Measurements from ENCODE around the gene ZNF446.

The ZNF446 gene

DNA sequence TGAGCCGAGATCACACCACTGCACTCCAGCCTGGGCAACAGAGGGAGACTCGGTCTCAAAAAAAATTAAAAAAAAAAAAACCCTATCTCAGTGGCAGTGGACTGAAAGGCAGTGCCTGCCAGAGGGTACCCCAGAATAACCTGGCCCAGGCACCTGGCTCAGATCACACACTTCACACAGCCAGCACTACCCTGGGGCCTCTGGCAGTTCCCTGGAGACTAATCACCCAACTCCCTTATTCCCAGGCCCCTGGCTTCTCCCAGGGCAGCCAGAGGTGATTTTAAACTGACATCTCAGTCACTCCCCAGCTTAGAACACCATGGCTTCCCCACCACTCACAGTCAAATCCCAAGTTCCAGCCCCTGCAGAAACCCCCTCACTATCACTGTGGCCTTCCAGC, 39.1 kb downstream of the ZNF446 start:
- Histone ChIP-seq H3K79me2 (ENCODE audit: control insufficient read depth, low read length) (peaks cover 54% of the 10 kb centered on the region), H3K27ac (ENCODE audit: low read depth, low read length) (peak overlapping the region; percentile 3; the same call in 1 of the 2 replicates)

DNA sequence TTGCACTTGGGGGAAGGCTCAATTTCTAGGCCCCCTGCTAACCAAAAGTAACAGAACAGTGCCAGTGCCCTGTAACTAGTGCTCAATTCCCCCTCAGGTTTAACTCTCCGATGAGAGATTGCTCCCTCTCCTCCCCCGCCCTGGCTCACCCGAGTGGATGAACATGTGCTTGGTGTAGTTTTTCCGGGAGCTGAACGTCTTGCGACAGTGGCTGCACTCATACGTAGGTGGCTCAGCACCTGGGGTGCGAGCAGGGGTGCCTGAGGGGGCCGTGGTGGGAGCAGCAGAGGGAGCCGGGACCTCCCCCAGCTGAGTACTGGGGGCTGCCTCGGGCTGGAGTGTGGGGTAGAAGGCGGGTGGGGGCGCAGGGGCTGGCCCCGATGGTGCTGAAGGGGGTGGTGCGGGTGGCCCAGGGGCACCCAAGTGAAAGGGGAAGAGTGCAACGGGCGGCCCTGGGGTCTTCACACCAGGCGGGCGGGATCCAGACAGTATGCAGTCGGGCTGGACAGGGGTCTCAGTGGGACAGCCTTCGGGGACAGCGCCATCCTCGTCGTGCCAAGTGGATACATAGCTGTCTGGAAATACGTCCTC, 40.2 kb downstream of the ZNF446 start:
- H3K27ac ChIP-seq (ENCODE audit: low read depth, low read length), result no peak overlapping the region
- H3K79me2 ChIP-seq (ENCODE audit: control insufficient read depth, low read length), result peaks cover 58% of the 10 kb centered on the region
- H3K9me3 ChIP-seq (ENCODE audit: control insufficient read depth, insufficient read depth, low read length), result no peaks in the 10 kb centered on the region
- H3K4me3 ChIP-seq (ENCODE audit: low read length), result no peak overlapping the region
- no peaks in the 10 kb centered on the region for H3K9me2 ChIP-seq (replicated peaks; ENCODE audit: control insufficient read depth, low read length)
- H3K4me2 ChIP-seq (ENCODE audit: low read length), result peak overlapping the region; percentile 91
- peaks cover 41% of the 10 kb centered on the region for H3K4me1 ChIP-seq (ENCODE audit: control insufficient read depth, low read length)
- H3F3A ChIP-seq (ENCODE audit: control insufficient read depth, insufficient read depth), result peaks cover 11% of the 10 kb centered on the region
- TF ChIP-seq, protein P1, sequence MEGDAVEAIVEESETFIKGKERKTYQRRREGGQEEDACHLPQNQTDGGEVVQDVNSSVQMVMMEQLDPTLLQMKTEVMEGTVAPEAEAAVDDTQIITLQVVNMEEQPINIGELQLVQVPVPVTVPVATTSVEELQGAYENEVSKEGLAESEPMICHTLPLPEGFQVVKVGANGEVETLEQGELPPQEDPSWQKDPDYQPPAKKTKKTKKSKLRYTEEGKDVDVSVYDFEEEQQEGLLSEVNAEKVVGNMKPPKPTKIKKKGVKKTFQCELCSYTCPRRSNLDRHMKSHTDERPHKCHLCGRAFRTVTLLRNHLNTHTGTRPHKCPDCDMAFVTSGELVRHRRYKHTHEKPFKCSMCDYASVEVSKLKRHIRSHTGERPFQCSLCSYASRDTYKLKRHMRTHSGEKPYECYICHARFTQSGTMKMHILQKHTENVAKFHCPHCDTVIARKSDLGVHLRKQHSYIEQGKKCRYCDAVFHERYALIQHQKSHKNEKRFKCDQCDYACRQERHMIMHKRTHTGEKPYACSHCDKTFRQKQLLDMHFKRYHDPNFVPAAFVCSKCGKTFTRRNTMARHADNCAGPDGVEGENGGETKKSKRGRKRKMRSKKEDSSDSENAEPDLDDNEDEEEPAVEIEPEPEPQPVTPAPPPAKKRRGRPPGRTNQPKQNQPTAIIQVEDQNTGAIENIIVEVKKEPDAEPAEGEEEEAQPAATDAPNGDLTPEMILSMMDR (IDR thresholded peaks at IDR 0.05; ENCODE audit: low read depth, low read length, poor library complexity, severe bottlenecking), result no peak
- no peak for TF ChIP-seq EZH2phosphoT487 (IDR thresholded peaks at IDR 0.05; ENCODE audit: borderline replicate concordance, low read length)
- no peaks in the 10 kb centered on the region for H4K20me1 ChIP-seq (ENCODE audit: control insufficient read depth, insufficient read depth, low read depth, low read length)
- H3K36me3 ChIP-seq (ENCODE audit: control insufficient read depth, low read length), result peaks cover 28% of the 10 kb centered on the region
- no peaks in the 10 kb centered on the region for H3K27me3 ChIP-seq (ENCODE audit: control insufficient read depth, low read length)

More for the DNA sequence above, 39.1 kb downstream of the ZNF446 start:
- peaks cover 28% of the 10 kb centered on the region for H3K36me3 ChIP-seq (ENCODE audit: control insufficient read depth, low read length)
- H3K9me3 ChIP-seq (ENCODE audit: control insufficient read depth, insufficient read depth, low read length), result no peaks in the 10 kb centered on the region
- H4K20me1 ChIP-seq (ENCODE audit: control insufficient read depth, insufficient read depth, low read depth, low read length), result no peaks in the 10 kb centered on the region
- H3K4me2 ChIP-seq (ENCODE audit: low read length), result peak overlapping the region; percentile 91
- no peaks in the 10 kb centered on the region for H3K27me3 ChIP-seq (ENCODE audit: control insufficient read depth, low read length)
- H3K9me2 ChIP-seq (replicated peaks; ENCODE audit: control insufficient read depth, low read length), result no peaks in the 10 kb centered on the region
- peaks cover 8% of the 10 kb centered on the region for H3F3A ChIP-seq (ENCODE audit: control insufficient read depth, insufficient read depth)
- peak overlapping the region; percentile 87 for H3K4me3 ChIP-seq (ENCODE audit: low read length)
- peaks cover 37% of the 10 kb centered on the region for H3K4me1 ChIP-seq (ENCODE audit: control insufficient read depth, low read length)
- TF ChIP-seq, protein P1 (IDR thresholded peaks at IDR 0.05; ENCODE audit: low read depth, low read length, poor library complexity, severe bottlenecking), result no peak
- TF ChIP-seq EZH2phosphoT487 (IDR thresholded peaks at IDR 0.05; ENCODE audit: borderline replicate concordance, low read length), result no peak

DNA sequence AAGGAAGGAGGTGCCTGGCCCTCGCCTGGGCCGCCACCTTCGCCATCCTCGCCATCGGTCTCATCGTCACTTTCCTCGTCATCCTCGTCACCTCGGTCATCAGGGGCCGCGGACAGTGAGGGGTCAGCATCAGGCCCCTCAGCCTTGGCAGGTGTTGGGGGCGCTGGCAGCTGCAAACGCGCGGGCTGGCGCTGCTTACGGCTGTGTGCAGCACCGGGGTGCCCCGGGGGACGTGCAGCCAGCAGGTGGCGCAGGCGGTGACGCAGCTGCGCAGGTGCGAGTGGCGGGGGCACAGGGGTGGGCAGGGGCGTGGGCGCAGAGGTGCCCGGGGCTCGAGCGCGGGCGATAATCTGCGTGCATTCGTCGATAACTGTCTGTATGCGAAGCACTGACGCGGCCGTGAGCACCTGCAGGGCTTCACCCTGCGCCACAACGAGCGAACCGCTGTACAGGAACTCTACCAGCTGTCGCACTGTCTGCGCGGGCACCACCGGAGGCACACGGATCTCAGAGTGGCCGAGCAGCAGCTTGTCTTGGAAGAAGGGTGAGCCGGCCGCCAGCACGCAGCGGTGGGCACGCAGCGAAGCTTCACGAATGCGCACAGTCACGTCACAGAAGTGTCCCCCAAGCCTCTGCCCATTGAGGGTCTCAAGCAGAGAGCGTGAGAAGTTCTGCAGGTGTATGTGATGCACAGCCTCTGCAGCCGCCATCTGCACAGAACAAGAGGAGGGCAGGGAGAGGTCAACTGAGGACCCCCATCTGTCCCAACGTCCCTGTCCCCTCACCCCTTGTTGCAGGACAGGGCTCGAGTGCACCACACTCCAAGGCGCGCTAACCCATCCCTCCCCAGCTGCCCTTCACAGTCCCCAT, 41.0 kb downstream of the ZNF446 start:
- Histone ChIP-seq H3K36me3 (ENCODE audit: control insufficient read depth, low read length) (peaks cover 28% of the 10 kb centered on the region), H3K9me3 (ENCODE audit: control insufficient read depth, insufficient read depth, low read length) (no peaks in the 10 kb centered on the region), H3K79me2 (ENCODE audit: control insufficient read depth, low read length) (peaks cover 58% of the 10 kb centered on the region), H3K4me3 (ENCODE audit: low read length) (no peak overlapping the region), H3K27ac (ENCODE audit: low read depth, low read length) (no peak overlapping the region), H3F3A (ENCODE audit: control insufficient read depth, insufficient read depth) (peaks cover 13% of the 10 kb centered on the region), H3K4me1 (ENCODE audit: control insufficient read depth, low read length) (peaks cover 41% of the 10 kb centered on the region), H4K20me1 (ENCODE audit: control insufficient read depth, insufficient read depth, low read depth, low read length) (no peaks in the 10 kb centered on the region), H3K27me3 (ENCODE audit: control insufficient read depth, low read length) (no peaks in the 10 kb centered on the region), H3K9me2 (replicated peaks; ENCODE audit: control insufficient read depth, low read length) (no peaks in the 10 kb centered on the region), H3K4me2 (ENCODE audit: low read length) (peak overlapping the region; percentile 21; the same call in 1 of the 2 replicates)
- TF ChIP-seq EZH2phosphoT487 (IDR thresholded peaks at IDR 0.05; ENCODE audit: borderline replicate concordance, low read length), result no peak
- TF ChIP-seq, protein P1 (IDR thresholded peaks at IDR 0.05; ENCODE audit: low read depth, low read length, poor library complexity, severe bottlenecking), result peak; percentile 29

Measured in DOHH2 (cell line).